ENCODE measurements around the gene CDC14A.

The CDC14A gene

GRCh38 chr1:100455478-100456072 lies 103.3 kb downstream of the CDC14A start:
- DNase-seq = peak; percentile 8

DNA sequence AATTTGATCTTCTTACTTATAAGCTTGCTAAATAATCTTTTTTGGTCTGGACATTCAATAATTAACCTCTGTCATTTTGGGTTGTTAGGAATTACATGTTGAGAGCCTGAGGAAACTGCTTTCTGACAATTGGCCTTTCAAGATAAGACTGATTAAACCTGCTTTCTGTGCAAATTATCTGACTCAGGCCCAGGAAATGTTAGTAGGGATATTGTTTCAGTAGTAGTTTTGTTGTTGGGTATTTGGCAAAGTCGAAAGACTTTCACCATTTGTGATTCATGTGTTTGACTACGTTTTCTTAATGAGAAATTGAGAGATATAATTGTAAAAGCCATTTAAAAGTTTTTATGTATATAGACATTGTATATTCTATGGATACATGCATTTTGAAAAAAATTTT lies 104.6 kb downstream of the CDC14A start:
- no peak for DNase-seq

GRCh38 chr1:100457683-100458082 lies 105.4 kb downstream of the CDC14A start:
- DNase-seq = no peak

- DNase-seq = no peak
Measured at GRCh38 chr1:100458661-100459357, 106.5 kb downstream of the CDC14A start.

DNA sequence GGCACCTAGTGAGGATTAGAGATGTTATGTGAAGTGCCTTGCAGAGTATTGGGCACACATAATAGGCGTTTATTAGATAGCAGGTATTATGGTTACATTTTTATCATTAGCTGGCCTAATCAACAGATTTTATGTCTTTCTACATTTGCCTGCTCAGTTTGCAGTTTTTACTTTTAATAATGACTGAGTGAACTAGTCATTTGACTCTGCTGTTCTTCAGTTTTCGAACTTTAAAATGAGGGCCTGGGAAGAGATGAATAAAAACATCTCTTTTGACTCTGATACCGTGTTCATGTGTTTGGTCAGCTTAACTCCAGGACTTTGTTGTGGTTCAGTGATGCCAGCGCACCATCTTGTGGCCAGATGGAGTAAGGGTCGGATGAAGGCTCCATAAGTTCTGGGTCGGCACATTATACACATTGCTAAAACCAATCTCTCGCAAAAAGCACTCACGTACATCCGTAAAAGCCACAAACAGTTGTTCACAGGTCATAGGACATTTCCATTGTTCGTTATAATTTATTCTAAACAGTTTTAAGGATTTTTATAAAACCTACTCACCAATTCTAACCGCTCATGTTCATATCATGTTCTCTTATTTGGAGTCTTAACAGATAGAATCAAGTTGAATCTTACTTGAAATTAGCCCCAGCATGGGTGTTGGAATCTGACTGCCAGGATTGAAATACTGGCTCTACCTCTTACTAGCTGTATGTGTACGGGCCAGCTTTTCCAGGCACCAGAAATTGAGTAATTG lies 107.2 kb downstream of the CDC14A start:
- DNase-seq = peak; percentile 75

GRCh38 chr1:100461222-100461621 lies 108.9 kb downstream of the CDC14A start:
- DNase-seq = peak; percentile 10

DNA sequence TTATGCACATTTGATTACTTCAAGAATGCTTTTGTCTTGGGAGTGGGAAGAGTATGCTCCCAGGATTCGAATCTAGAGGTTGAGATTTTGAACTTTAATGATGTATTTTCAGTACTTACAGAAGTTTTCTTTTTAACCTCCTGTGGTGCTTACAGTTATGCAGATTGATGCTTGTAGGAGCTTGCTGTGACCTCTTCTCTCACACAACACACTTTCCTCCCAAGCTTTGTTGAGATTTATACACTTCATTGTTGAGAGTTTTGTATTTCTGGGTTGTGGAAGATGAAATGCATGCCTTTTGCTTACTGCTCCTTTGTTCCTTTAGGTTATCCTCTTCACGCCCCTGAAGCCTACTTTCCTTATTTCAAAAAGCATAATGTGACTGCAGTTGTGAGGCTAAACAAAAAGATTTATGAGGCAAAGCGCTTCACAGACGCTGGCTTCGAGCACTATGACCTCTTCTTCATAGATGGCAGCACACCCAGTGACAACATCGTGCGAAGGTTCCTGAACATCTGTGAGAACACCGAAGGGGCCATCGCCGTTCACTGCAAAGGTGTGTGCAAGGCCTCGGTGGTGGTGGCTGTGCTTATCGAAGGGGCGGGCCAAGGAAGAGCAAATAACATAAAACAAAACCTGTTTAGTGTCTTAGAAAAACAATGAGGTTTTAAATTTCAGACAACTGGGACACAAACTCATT lies 110.2 kb downstream of the CDC14A start:
- DNase-seq = no peak

GRCh38 chr1:100463791-100464424 lies 111.6 kb downstream of the CDC14A start:
- DNase-seq = peak; percentile 12

DNA sequence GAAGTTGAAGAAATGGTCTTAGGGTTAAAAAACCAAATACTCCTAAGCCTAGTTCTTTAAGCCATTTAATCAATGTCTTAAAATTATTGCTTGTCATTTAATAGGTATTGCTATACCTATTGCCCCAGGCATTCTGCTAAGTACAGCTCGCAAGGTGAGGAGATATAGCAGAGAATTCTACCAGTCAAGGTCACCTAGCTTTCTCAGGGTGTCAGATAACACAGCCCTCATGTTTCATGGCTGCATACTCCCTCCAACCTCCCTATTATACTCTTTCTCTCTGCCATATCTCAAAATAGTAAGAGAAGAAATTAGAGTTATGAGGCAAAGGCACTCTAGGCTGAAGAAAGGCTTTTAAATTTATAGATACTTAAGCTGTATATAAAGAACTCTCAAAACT lies 117.3 kb downstream of the CDC14A start:
- DNase-seq = no peak

GRCh38 chr1:100474834-100475233 lies 122.5 kb downstream of the CDC14A start:
- DNase-seq = no peak

DNA sequence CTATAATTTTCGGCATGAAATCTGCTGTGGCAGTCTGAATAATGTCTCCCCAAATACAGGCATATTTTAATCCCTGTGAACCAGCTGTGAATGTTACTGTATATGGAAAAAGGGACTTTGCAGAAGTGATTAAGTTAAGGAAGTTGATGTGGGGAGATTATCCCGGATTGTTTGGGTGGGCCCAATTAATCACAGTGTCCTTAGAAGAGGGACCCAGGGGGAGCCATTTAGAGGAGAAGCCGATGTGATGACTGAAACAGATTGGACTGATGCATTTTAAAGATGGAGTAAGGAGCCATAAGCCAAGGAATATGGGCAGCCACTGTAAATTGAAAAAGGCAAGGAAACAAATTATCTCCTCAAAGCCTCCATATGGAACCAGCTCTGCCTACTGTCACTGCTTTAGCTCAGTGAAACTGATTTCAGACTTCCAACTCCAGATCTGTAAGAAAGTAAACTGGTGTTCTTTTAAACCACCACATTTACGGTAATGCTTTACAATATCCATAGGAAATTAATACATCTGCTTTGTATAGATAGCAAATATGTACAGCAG lies 124.5 kb downstream of the CDC14A start:
- no peak for DNase-seq

DNA sequence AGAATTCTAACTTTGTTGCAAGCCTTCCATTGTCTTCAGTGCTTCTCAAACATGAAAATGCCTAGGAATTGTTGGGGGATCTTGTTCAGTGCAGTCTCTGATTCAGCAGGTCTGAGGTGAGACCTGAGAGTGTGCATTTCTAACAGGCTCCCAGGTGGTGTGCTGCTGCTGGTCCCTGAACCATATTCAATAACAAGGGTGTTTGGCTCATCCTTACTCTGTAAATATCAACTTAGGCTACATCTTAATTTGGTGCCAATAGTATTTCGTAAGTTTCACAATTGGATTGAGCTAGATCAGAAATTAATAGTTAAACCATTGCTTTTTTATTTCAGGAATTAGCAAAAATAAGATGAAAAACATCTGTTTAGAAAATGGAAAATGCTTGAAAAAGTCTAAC lies 126.5 kb downstream of the CDC14A start:
- DNase-seq = no peak

DNA sequence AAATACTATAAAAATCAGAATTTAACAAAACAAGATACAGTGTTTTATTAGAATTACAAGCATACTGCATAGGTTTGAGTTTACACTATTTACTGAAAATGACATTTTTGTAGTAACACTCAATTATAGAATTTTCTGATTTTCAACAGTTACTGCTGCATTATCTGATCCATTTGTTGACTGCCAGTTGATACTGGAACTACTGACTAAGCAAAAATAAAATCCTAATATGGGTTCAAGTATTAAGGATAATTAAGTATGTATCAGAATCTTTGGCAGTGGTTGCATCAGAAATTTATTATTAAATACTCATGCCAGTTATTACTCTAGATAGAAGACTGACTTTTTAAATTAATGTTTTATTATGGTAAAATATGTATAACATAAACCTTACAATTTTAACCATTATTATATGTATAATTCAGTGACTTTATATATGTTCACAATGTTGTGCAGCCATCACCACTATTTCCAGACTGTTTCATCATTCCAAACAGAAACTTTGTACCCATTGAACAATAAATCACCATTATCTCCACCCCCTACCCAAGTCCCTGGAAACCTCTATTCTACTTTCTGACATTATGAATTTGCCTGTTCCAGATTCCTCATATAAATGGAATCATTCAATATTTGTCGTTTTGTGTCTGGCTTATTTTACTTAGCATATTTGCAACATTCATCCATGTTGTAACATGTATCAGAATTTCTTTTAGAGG lies 127.5 kb downstream of the CDC14A start:
- no peak for DNase-seq

DNA sequence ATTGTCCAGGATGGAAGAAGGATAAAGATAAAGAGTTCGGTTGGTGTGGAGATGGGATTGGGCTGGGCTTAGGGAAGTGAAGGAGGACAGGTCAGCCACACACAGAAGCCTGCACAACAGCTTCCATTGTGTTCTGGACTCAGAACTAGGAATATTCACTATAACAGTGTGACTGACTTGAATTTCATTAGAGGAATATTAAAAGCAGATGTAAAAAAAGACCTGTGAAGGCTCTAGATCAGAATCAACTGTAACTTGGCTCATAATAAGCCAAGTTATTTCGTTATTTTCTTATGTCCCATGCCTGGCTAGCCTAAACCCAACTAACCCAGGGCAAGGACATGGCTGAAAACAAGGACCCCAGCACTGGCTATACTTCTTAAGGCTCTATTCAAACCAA lies 129.0 kb downstream of the CDC14A start:
- no peak for DNase-seq

GRCh38 chr1:100482167-100482566 lies 129.9 kb downstream of the CDC14A start:
- DNase-seq = no peak

GRCh38 chr1:100482748-100483147 lies 130.4 kb downstream of the CDC14A start:
- DNase-seq = no peak

GRCh38 chr1:100483230-100483629 lies 130.9 kb downstream of the CDC14A start:
- no peak for DNase-seq

- no peak for DNase-seq
Measured at GRCh38 chr1:100485855-100486258, 133.6 kb downstream of the CDC14A start.

DNA sequence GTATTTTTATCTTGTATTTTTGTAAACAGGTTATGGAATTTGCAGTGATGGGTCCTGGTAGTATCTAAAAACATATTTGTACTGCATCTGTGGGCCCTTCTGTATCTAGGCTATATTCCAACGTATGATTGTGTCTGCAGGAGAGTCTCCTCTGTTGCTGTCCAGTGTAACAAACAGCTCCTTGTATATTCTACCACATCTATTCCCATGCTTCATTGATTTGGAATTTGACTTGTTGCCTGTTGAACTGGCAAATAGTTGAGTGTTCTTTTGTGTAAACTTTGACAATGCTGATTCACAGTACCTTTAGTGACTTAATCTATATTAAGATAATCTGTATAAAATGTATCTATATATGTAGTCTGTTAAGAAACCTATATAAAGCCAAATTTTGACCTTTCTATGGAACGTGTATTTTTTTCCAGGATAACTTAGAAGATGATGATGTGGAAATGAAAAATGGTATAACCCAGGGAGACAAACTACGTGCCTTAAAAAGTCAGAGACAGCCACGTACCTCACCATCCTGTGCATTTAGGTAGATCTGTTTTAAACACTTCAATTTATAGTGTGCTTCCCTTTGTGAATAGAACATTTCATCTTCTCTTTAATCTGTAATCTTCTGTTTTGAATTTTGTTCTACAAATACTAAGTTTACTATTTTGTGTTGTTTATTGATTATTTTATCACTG lies 142.2 kb downstream of the CDC14A start:
- no peak for DNase-seq

DNA sequence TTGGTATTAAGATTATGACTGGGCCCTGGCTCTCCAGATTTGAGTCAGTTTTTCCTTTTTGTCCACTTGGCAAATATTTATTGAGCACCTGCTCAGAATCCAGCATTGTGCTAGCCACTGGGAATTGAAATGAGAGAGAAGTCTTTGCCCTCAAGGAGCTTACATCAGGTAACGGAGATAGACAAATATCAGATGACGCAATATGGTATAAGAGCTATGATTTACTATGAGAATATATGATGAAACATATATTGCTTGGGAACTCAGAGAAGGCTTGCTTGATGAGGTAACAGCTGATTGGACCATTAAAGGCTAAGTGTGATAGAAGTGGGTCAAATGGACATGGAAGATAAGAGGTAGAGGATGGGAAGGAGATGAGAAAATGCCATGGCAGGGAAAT lies 144.6 kb downstream of the CDC14A start:
- no peak for DNase-seq

GRCh38 chr1:100497796-100498195 lies 145.5 kb downstream of the CDC14A start:
- DNase-seq = no peak
